ENCODE data around the gene GDPD4.

The GDPD4 gene

GRCh38 chr11:77173494-77173893, 128.0 kb downstream of the GDPD4 start:
- Mint-ChIP-seq H3K9me3 (peaks cover 3 to 4% of the 10 kb centered on the region in 2 donors), H3K27ac (no peak overlapping the region), H3K36me3 (ENCODE audit: insufficient read depth) (peaks cover 4% of the 10 kb centered on the region), H3K4me3 (no peak overlapping the region), H3K27me3 (no peaks in the 10 kb centered on the region), H3K4me1 (ENCODE audit: low read depth in 2 of 2) (peaks cover 0 to 2% of the 10 kb centered on the region in 2 donors)
- ATAC-seq (replicated peaks) (no peak), DNase-seq (no peak)

GRCh38 chr11:77172666-77172982, 128.9 kb downstream of the GDPD4 start:
- H3K4me1 Mint-ChIP-seq (ENCODE audit: low read depth in 2 of 2): peaks cover 0 to 2% of the 10 kb centered on the region in 2 donors
- no peak for ATAC-seq (replicated peaks)
- no peaks in the 10 kb centered on the region for H3K27me3 Mint-ChIP-seq
- H3K27ac Mint-ChIP-seq: no peak overlapping the region
- DNase-seq: no peak
- peaks cover 4% of the 10 kb centered on the region for H3K36me3 Mint-ChIP-seq (ENCODE audit: insufficient read depth)
- H3K9me3 Mint-ChIP-seq: no peaks in the 10 kb centered on the region
- H3K4me3 Mint-ChIP-seq: no peak overlapping the region

- DNase-seq (no peak), ATAC-seq (replicated peaks) (no peak)
- Mint-ChIP-seq H3K9me3 (no peaks in the 10 kb centered on the region), H3K27me3 (peaks cover 0 to 2% of the 10 kb centered on the region in 2 donors), H3K4me1 (ENCODE audit: low read depth in 2 of 2) (peaks cover 0 to 2% of the 10 kb centered on the region in 2 donors), H3K4me3 (no peak overlapping the region), H3K36me3 (ENCODE audit: insufficient read depth) (peaks cover 4% of the 10 kb centered on the region), H3K27ac (no peak overlapping the region)
Observed at GRCh38 chr11:77171885-77172665, 129.4 kb downstream of the GDPD4 start.

- Mint-ChIP-seq H3K9me3 (no peaks in the 10 kb centered on the region), H3K27ac (no peak overlapping the region), H3K27me3 (peaks cover 0 to 8% of the 10 kb centered on the region in 2 donors), H3K4me1 (ENCODE audit: low read depth in 2 of 2) (peaks cover 0 to 2% of the 10 kb centered on the region in 2 donors), H3K4me3 (no peak overlapping the region), H3K36me3 (ENCODE audit: insufficient read depth) (peaks cover 4% of the 10 kb centered on the region)
- DNase-seq (no peak), ATAC-seq (replicated peaks) (no peak)
Observed at GRCh38 chr11:77171254-77171653, 130.2 kb downstream of the GDPD4 start.

GRCh38 chr11:77170107-77170506, 131.4 kb downstream of the GDPD4 start:
- Mint-ChIP-seq H3K9me3 (no peaks in the 10 kb centered on the region), H3K27me3 (peaks cover 0 to 8% of the 10 kb centered on the region in 2 donors), H3K27ac (no peak overlapping the region), H3K4me1 (ENCODE audit: low read depth in 2 of 2) (no peaks in the 10 kb centered on the region), H3K4me3 (no peak overlapping the region), H3K36me3 (ENCODE audit: insufficient read depth) (peaks cover 4% of the 10 kb centered on the region)
- ATAC-seq (replicated peaks) (no peak), DNase-seq (no peak)

- Mint-ChIP-seq H3K4me3 (no peak overlapping the region), H3K4me1 (ENCODE audit: low read depth in 2 of 2) (no peaks in the 10 kb centered on the region), H3K27ac (no peak overlapping the region), H3K36me3 (ENCODE audit: insufficient read depth) (no peaks in the 10 kb centered on the region), H3K9me3 (no peaks in the 10 kb centered on the region), H3K27me3 (peaks cover 0 to 8% of the 10 kb centered on the region in 2 donors)
- DNase-seq: no peak
- no peak for ATAC-seq (replicated peaks)
Observed at GRCh38 chr11:77167791-77168190, 133.7 kb downstream of the GDPD4 start.

- Mint-ChIP-seq H3K27ac (peak overlapping the region in 1 of 2 donors; percentile 65), H3K36me3 (ENCODE audit: insufficient read depth) (no peaks in the 10 kb centered on the region), H3K4me1 (ENCODE audit: low read depth in 2 of 2) (no peaks in the 10 kb centered on the region), H3K4me3 (no peak overlapping the region), H3K27me3 (peaks cover 0 to 8% of the 10 kb centered on the region in 2 donors), H3K9me3 (no peaks in the 10 kb centered on the region)
- DNase-seq (no peak), ATAC-seq (replicated peaks) (no peak)
Observed at GRCh38 chr11:77167111-77167626, 134.3 kb downstream of the GDPD4 start.
